Activated T-helper 2 cell treated with anti-CD3 and anti-CD28 coated beads, Interferon-gamma antibody, Interleukin-2, Interleukin-4, amounts not matched to agents 10 μg/mL and 5 μg/mL and 100 μg/mL, durations not matched to agents 14 hours and 24 hours and 36 hours (primary cell): Measurements from ENCODE around the gene OSBPL10. TPM values are rescaled to one million over a fixed set of nuclear protein-coding genes. Genes with fewer than 3 reads are reported as not detected.

ENCODE experiments used
- total RNA-seq: library from RNA; stranded (reverse); gene quantifications from 2 replicates; pipeline ENCODE4 v1.2.3, GENCODE V29; 2022

The OSBPL10 gene
- total RNA-seq, 1 donor from 2014 or later = 42.5 TPM

Other genes with a start within 250 kb of the OSBPL10 start
- 1.8 and 2.0 TPM in 2 replicates for gene ZNF860, start 488 bp upstream of the OSBPL10 start, total RNA-seq
- 18.9 and 19.8 TPM in 2 replicates for gene GPD1L, start 125.4 kb upstream of the OSBPL10 start, total RNA-seq